Mucosa of descending colon (tissue), 3 donors: ENCODE measurements around the gene PP2D1. TPM values are rescaled to one million over a fixed set of nuclear protein-coding genes. Genes with fewer than 3 reads are reported as not detected.
A peak's percentile ranks its signal among the peaks of the same experiment; 100 is the strongest.

ENCODE experiments used
- ATAC-seq: fragments of 200-7000 bp; cut with Tn5 transposase; one replicate; pipeline ENCODE4 v1.9.1; 2020; ENCODE audit warnings: mild to moderate bottlenecking, moderate library complexity
- DNase-seq, 3 donors: peaks; one replicate each; pipeline ENCODE4 v3.0.0-alpha.2; 2020
- H3K36me3 ChIP-seq: fragments of 200-600 bp; one replicate; pipeline ENCODE4 v1.8.0; 2021; ENCODE audit warnings: low read depth, mild to moderate bottlenecking
- H3K4me1 ChIP-seq: fragments of 200-600 bp; one replicate; pipeline ENCODE4 v1.8.0; 2021; ENCODE audit warnings: low read depth, mild to moderate bottlenecking
- H3K4me3 ChIP-seq: fragments of 200-600 bp; one replicate; pipeline ENCODE4 v1.8.0; 2021; ENCODE audit warnings: mild to moderate bottlenecking
- H3K9me3 ChIP-seq: fragments of 200-600 bp; one replicate; pipeline ENCODE4 v1.8.0; 2021; ENCODE audit warnings: mild to moderate bottlenecking
- CTCF ChIP-seq: fragments of 200-600 bp; IDR thresholded peaks from one replicate; pipeline ENCODE4 v1.8.0; 2022; ENCODE audit warnings: antibody characterized with exemption, mild to moderate bottlenecking
- intact Hi-C, 2 donors: fragments of 100-400 bp; cut with DNase I in 1 of 2; cut with micrococcal nuclease in 1 of 2; formaldehyde crosslinking; loops; one replicate each; pipeline versions ENCODE4 v1.11.0 to v1.11.1; 2022; cut with DNase I, micrococcal nuclease
- total RNA-seq, 3 donors: library from RNA; stranded (reverse); fragmentation: NEBNext Ultra II Directional in 2 of 3; extraction: Animal tissue kit (Norgen Biotek cat#: 25700) in 2 of 3; gene quantifications; one replicate each; pipeline versions ENCODE4 v1.2.1 to v1.2.4, GENCODE V29; 2021 to 2023
- donor health status: DM: no; HTN: no; CAD: no; lungs with moderate emphysema.
- donor health status: DM: no; HTN: no; CAD: no.
- donor health status: DM: no; HTN: yes; CAD: no.

Gene PP2D1
- total RNA-seq, 3 donors from 2014 or later, result not detected

GRCh38 chr3:20042331-20042730 lies 30.3 kb upstream of the PP2D1 start:
- no peak for DNase-seq
- Histone ChIP-seq H3K36me3 (no peaks in the 10 kb centered on the region), H3K4me1 (peaks cover 30% of the 10 kb centered on the region), H3K9me3 (no peaks in the 10 kb centered on the region), H3K4me3 (no peak overlapping the region)
- intact Hi-C loops, result loop anchor here in 1 of 2 donors (10.0 kb wide), 1 partner anchor 98 kb away; the partner anchor contains the start of gene RAB5A
- no peak for ATAC-seq
- no peak for TF ChIP-seq CTCF

GRCh38 chr3:20041197-20041780 lies 29.2 kb upstream of the PP2D1 start:
- Histone ChIP-seq H3K4me1 (peaks cover 30% of the 10 kb centered on the region), H3K9me3 (no peaks in the 10 kb centered on the region), H3K4me3 (peak overlapping the region; percentile 61), H3K36me3 (no peaks in the 10 kb centered on the region)
- intact Hi-C loops, result loop anchor here in 1 of 2 donors (10.0 kb wide), 1 partner anchor 96 kb away; the partner anchor contains the start of gene RAB5A
- ATAC-seq, result peak; percentile 72
- peak; percentile 89 to 94 (median 94) for DNase-seq
- no peak for TF ChIP-seq CTCF

- Histone ChIP-seq H3K4me1 (peaks cover 30% of the 10 kb centered on the region), H3K9me3 (no peaks in the 10 kb centered on the region), H3K4me3 (peak overlapping the region; percentile 61), H3K36me3 (no peaks in the 10 kb centered on the region)
- intact Hi-C loops, result loop anchor here in 1 of 2 donors (10.0 kb wide), 1 partner anchor 96 kb away; the partner anchor contains the start of gene RAB5A
- TF ChIP-seq CTCF, result no peak
- ATAC-seq, result peak; percentile 57
- DNase-seq, result peak; percentile 82 to 91 (median 85)
Observed at GRCh38 chr3:20040548-20041196, 28.6 kb upstream of the PP2D1 start.

DNA sequence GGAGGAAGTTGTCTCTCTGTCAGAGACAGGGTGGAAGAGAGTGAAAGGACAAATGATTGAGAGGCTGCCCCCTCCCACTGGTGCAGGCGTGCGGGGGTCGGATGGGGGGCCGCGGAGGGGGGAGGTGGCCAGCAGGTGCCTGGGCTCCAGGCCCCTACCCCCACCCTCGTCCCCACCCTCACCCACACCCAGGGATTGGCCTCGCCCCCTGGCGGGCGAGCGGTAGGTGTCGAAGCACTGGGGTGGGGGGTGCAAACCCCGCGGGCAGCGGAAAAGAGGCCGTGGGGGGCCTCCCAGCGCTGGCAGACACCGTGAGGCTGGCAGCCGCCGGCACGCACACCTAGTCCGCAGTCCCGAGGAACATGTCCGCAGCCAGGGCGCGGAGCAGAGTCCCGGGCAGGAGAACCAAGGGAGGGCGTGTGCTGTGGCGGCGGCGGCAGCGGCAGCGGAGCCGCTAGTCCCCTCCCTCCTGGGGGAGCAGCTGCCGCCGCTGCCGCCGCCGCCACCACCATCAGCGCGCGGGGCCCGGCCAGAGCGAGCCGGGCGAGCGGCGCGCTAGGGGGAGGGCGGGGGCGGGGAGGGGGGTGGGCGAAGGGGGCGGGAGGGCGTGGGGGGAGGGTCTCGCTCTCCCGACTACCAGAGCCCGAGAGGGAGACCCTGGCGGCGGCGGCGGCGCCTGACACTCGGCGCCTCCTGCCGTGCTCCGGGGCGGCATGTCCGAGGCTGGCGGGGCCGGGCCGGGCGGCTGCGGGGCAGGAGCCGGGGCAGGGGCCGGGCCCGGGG lies 27.9 kb upstream of the PP2D1 start, which contains the start of gene KAT2B:
TSS of gene KAT2B (plus strand) at position 682 of the 783 bp plus-strand sequence. CDS start at position 714, 32 bp downstream.
- intact Hi-C loops, result loop anchor here in 1 of 2 donors (10.0 kb wide), 1 partner anchor 95 kb away; the partner anchor contains the start of gene RAB5A
- peaks cover 30% of the 10 kb centered on the region for H3K4me1 ChIP-seq
- DNase-seq, result peak; percentile 86 to 91 (median 91)
- peak; percentile 79 for ATAC-seq
- peak within 1 kb of the TSS; percentile 61 for H3K4me3 ChIP-seq
- TF ChIP-seq CTCF, result peak; percentile 47
- H3K36me3 ChIP-seq, result no peaks in the 10 kb centered on the region
- H3K9me3 ChIP-seq, result no peaks in the 10 kb centered on the region

DNA sequence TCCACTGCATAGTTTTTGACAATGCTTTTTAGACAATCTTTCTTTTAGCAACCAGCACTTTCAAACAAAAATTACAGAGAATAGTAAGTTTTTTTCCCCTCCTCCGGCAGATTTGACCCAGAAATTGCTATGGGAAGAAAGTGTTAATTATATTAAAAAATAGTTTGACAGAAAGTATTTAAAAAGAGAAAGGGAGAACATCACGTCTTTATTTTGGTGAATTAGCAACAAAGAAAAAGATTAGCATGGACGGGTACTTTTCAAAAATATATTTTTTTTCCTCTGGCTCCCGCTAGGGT lies 27.4 kb upstream of the PP2D1 start:
- H3K4me1 ChIP-seq, result peaks cover 30% of the 10 kb centered on the region
- H3K9me3 ChIP-seq, result no peaks in the 10 kb centered on the region
- DNase-seq (no peak), ATAC-seq (no peak)
- peak overlapping the region; percentile 61 for H3K4me3 ChIP-seq
- no peak for TF ChIP-seq CTCF
- no peaks in the 10 kb centered on the region for H3K36me3 ChIP-seq
- intact Hi-C loops, result no loop called here
